Measurements from ENCODE around the gene S100A6. TPM values are rescaled to one million over a fixed set of nuclear protein-coding genes. Genes with fewer than 3 reads are reported as not detected.
A peak's percentile ranks its signal among the peaks of the same experiment; 100 is the strongest.
"Not testable (repeated sequence)": the region's sequence is repeated elsewhere in the genome, so short reads cannot be mapped to it uniquely, and the experiment has no call there.

S100A6 gene
- total RNA-seq, 4 donors from 2014 or later: 135 to 264 (median 241) TPM

GRCh38 chr1:153520818-153521476, 14.8 kb downstream of the S100A6 start:
- Histone ChIP-seq H3K27me3 (no peaks in the 10 kb centered on the region), H3K4me3 (no peak overlapping the region), H3K36me3 (no peaks in the 10 kb centered on the region), H3K27ac (no peak overlapping the region), H3K9me3 (no peaks in the 10 kb centered on the region), H3K4me1 (peaks cover 18% of the 10 kb centered on the region)
- no peak for DNase-seq (ENCODE audit: low spot score in 2 of 2)
- 92% methylated on average over 4 of the region's 4 CpGs for WGBS
- TF ChIP-seq CTCF (IDR thresholded peaks at IDR 0.05) (no peak), EP300 (IDR thresholded peaks at IDR 0.05) (no peak), POLR2AphosphoS5 (IDR thresholded peaks at IDR 0.05) (no peak)

GRCh38 chr1:153520137-153520691, 15.6 kb downstream of the S100A6 start:
- 84% methylated on average over 5 of the region's 5 CpGs for WGBS
- not testable (repeated sequence) for H3K9me3 ChIP-seq; H3K36me3 ChIP-seq; H3K27me3 ChIP-seq; DNase-seq (ENCODE audit: low spot score in 2 of 2); H3K27ac ChIP-seq; H3K4me3 ChIP-seq
- peaks cover 18% of the 10 kb centered on the region for H3K4me1 ChIP-seq

GRCh38 chr1:153519242-153519641, 16.5 kb downstream of the S100A6 start:
- Histone ChIP-seq H3K9me3 (no peaks in the 10 kb centered on the region), H3K4me1 (peaks cover 25% of the 10 kb centered on the region), H3K27me3 (no peaks in the 10 kb centered on the region), H3K36me3 (no peaks in the 10 kb centered on the region), H3K27ac (no peak overlapping the region), H3K4me3 (no peak overlapping the region)
- no peak for DNase-seq (ENCODE audit: low spot score in 2 of 2)
- WGBS: 91% methylated on average over 3 of the region's 3 CpGs
- TF ChIP-seq EP300 (IDR thresholded peaks at IDR 0.05) (no peak), CTCF (IDR thresholded peaks at IDR 0.05) (no peak), POLR2A (IDR thresholded peaks at IDR 0.05) (no peak)

GRCh38 chr1:153515504-153516394, 20.0 kb downstream of the S100A6 start:
- TF ChIP-seq POLR2AphosphoS5 (IDR thresholded peaks at IDR 0.05) (no peak), EP300 (IDR thresholded peaks at IDR 0.05) (no peak), CTCF (IDR thresholded peaks at IDR 0.05) (no peak), POLR2A (IDR thresholded peaks at IDR 0.05) (no peak)
- no peak for DNase-seq (ENCODE audit: low spot score in 2 of 2)
- H3K4me3 ChIP-seq: no peak overlapping the region
- no peaks in the 10 kb centered on the region for H3K9me3 ChIP-seq
- peaks cover 32% of the 10 kb centered on the region for H3K4me1 ChIP-seq
- no peaks in the 10 kb centered on the region for H3K27me3 ChIP-seq
- H3K36me3 ChIP-seq: no peaks in the 10 kb centered on the region
- H3K27ac ChIP-seq: peak overlapping the region; percentile 88
- 45% methylated on average over 7 of the region's 8 CpGs for WGBS

GRCh38 chr1:153513666-153514065, 22.1 kb downstream of the S100A6 start:
- Histone ChIP-seq H3K9me3 (no peaks in the 10 kb centered on the region), H3K4me1 (peaks cover 33% of the 10 kb centered on the region), H3K27ac (no peak overlapping the region), H3K4me3 (no peak overlapping the region), H3K27me3 (no peaks in the 10 kb centered on the region), H3K36me3 (no peaks in the 10 kb centered on the region)
- 92% methylated on average over 7 of the region's 7 CpGs for WGBS
- TF ChIP-seq CTCF (IDR thresholded peaks at IDR 0.05): no peak
- no peak for TF ChIP-seq POLR2A (IDR thresholded peaks at IDR 0.05)
- TF ChIP-seq POLR2AphosphoS5 (IDR thresholded peaks at IDR 0.05): no peak
- DNase-seq (ENCODE audit: low spot score in 2 of 2): peak in 1 of 2 donors; percentile 56

Data from suprapubic skin (tissue), 4 donors.